WERI-Rb-1 (cell line): ENCODE measurements around the gene B4GALT5.
A peak's percentile ranks its signal among the peaks of the same experiment; 100 is the strongest.

ENCODE experiments used
- DNase-seq: peaks from one replicate; pipeline ENCODE4 v3.0.0-alpha.2; 2020
- H3K27ac ChIP-seq: fragments of 250-450 bp; sonication (Bioruptor Pico); 2 replicates; pipeline ENCODE4 v1.5.1; 2020; ENCODE audit warnings: mild to moderate bottlenecking, moderate library complexity
- H3K27me3 ChIP-seq: fragments of 250-450 bp; sonication (Bioruptor Pico); 2 replicates; pipeline ENCODE4 v1.5.1; 2021; ENCODE audit warnings: mild to moderate bottlenecking, low read depth, moderate library complexity; ENCODE audit not compliant: insufficient read depth, severe bottlenecking
- H3K36me3 ChIP-seq: fragments of 250-450 bp; sonication (Bioruptor Pico); 2 replicates; pipeline ENCODE4 v1.5.1; 2020; ENCODE audit warnings: mild to moderate bottlenecking, moderate library complexity
- H3K4me3 ChIP-seq: 2 replicates; pipeline ENCODE4 v1.5.1; 2011; ENCODE audit warnings: low read depth, mild to moderate bottlenecking, control low read depth, low read length
- H3K9me3 ChIP-seq: fragments of 250-450 bp; sonication (Bioruptor Pico); 2 replicates; pipeline ENCODE4 v1.5.1; 2021; ENCODE audit warnings: mild to moderate bottlenecking, moderate library complexity; ENCODE audit not compliant: severe bottlenecking
- TF ChIP-seq, protein P1 (sequence below): IDR thresholded peaks from 2 replicates; pipeline ENCODE4 v1.5.1; 2011; ENCODE audit warnings: low read depth, mild to moderate bottlenecking, control low read depth, inconsistent platforms, low read length

B4GALT5 gene

DNA sequence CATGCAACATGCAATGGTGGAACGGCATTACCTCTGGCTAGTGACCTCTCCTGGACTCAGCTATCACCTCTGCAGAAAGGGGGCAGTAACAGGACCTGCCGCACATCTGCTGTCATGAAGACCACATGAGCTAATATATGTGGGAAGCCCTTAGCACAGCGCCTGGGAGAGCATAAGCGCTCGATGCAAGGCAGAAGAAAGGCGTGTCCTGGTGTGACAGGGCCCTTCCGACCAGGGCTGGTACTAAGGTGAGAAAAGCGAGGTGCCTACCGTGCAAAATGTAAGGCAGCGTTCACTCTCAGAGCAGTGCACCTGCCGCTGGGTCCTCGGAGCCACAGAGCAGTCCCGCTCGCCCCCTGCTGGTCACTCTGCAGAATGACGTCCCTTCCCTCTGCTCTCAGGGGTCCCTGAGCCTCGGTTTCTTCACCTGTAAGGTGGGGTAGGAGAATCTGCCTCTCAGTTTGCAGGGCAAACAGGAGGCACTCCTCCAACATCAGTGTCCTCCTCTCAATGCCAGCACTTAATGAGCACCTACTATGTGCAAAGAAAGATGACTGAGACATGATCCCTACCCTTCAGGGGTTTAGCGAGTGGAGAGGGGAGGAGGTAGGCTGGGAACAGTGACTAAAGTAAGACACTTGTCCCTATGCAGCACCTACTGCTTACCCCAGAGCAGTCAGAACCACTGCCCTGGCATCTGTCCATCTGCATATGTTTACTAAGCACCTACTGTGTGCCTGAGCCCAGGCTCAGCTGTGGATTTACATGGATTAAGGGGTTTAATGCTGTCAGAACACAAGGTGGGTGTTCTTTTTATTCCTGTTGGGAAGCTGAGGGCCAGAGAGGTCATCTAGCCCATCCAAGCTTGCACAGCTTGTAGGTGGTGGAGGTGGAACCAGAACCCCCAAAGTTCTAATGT lies 104.7 kb downstream of the B4GALT5 start:
- Histone ChIP-seq H3K27ac (no peak overlapping the region), H3K4me3 (no peak overlapping the region), H3K9me3 (no peaks in the 10 kb centered on the region), H3K36me3 (no peaks in the 10 kb centered on the region), H3K27me3 (no peaks in the 10 kb centered on the region)
- peak; percentile 67 for DNase-seq
- TF ChIP-seq, protein P1, sequence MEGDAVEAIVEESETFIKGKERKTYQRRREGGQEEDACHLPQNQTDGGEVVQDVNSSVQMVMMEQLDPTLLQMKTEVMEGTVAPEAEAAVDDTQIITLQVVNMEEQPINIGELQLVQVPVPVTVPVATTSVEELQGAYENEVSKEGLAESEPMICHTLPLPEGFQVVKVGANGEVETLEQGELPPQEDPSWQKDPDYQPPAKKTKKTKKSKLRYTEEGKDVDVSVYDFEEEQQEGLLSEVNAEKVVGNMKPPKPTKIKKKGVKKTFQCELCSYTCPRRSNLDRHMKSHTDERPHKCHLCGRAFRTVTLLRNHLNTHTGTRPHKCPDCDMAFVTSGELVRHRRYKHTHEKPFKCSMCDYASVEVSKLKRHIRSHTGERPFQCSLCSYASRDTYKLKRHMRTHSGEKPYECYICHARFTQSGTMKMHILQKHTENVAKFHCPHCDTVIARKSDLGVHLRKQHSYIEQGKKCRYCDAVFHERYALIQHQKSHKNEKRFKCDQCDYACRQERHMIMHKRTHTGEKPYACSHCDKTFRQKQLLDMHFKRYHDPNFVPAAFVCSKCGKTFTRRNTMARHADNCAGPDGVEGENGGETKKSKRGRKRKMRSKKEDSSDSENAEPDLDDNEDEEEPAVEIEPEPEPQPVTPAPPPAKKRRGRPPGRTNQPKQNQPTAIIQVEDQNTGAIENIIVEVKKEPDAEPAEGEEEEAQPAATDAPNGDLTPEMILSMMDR: peak; percentile 98

GRCh38 chr20:49607568-49607967 lies 106.1 kb downstream of the B4GALT5 start:
- no peaks in the 10 kb centered on the region for H3K36me3 ChIP-seq
- no peak overlapping the region for H3K4me3 ChIP-seq
- H3K27ac ChIP-seq: no peak overlapping the region
- TF ChIP-seq, protein P1: no peak
- no peaks in the 10 kb centered on the region for H3K27me3 ChIP-seq
- H3K9me3 ChIP-seq: no peaks in the 10 kb centered on the region
- no peak for DNase-seq

- Histone ChIP-seq H3K27me3 (no peaks in the 10 kb centered on the region), H3K4me3 (no peak overlapping the region), H3K36me3 (no peaks in the 10 kb centered on the region), H3K9me3 (no peaks in the 10 kb centered on the region), H3K27ac (no peak overlapping the region)
- TF ChIP-seq, protein P1: peak; percentile 63
- DNase-seq: peak; percentile 82
Observed at GRCh38 chr20:49603209-49603627, 110.5 kb downstream of the B4GALT5 start.

- DNase-seq: no peak
Observed at GRCh38 chr20:49602345-49603208, 111.1 kb downstream of the B4GALT5 start.

DNA sequence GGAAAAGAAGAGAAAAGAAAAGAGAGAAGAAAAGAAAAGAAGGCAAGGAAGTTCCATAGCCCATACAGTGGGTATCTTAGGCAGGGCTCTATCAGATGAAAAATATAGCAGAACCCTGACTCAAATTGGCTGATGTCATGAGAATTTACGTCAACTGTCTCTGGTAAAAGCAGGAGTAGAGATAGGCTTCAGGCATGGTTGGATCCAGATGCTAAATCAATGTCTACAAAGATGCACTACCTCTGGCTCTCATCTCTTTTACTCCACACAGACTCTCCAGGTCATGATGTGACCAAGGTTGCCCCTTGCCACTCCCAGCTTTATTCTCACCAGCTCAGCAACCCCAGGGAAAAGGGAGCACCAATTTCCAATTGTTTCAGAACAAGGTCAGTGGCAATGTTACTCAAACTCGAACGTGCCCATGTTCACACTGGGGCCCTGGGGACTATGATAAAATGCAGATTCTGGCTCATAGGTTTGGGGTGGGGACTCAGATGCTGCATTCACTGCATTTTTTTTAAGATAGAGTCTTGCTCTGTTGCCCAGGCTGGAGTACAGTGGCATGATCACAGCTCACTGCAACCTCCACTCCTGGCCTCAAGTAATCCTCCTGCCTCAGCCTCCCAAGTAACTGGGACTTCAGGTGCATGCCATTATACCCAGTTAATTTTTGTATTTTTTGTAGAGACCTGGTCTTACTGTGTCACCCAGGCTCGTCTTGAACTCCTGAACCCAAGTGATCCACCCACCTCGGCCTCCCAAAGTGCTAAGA lies 112.3 kb downstream of the B4GALT5 start:
- no peaks in the 10 kb centered on the region for H3K9me3 ChIP-seq
- H3K4me3 ChIP-seq: no peak overlapping the region
- TF ChIP-seq, protein P1: no peak
- H3K36me3 ChIP-seq: no peaks in the 10 kb centered on the region
- DNase-seq: no peak
- H3K27me3 ChIP-seq: no peaks in the 10 kb centered on the region
- no peak overlapping the region for H3K27ac ChIP-seq

More at GRCh38 chr20:49602345-49603208, 111.1 kb downstream of the B4GALT5 start:
- Histone ChIP-seq H3K9me3 (no peaks in the 10 kb centered on the region), H3K36me3 (no peaks in the 10 kb centered on the region), H3K4me3 (no peak overlapping the region), H3K27me3 (no peaks in the 10 kb centered on the region), H3K27ac (no peak overlapping the region)
- TF ChIP-seq, protein P1: no peak
